NB4 (cell line): Measurements from ENCODE around the gene MBL2.

ENCODE experiments used
- CTCF ChIP-seq: IDR thresholded peaks from one replicate; pipeline ENCODE4 v1.5.1; 2012; ENCODE audit warnings: low read depth, low read length
- MAX ChIP-seq: IDR thresholded peaks from 2 replicates; pipeline ENCODE4 v1.6.1; 2011; ENCODE audit warnings: low read depth, low read length
- POLR2A ChIP-seq: IDR thresholded peaks from 2 replicates; pipeline ENCODE4 v1.6.1; 2011; ENCODE audit warnings: mild to moderate bottlenecking; ENCODE audit not compliant: insufficient read length; ENCODE audit errors: extremely low read depth

- TF ChIP-seq CTCF = no peak
- TF ChIP-seq MAX = no peak
- no peak for TF ChIP-seq POLR2A
Measured at GRCh38 chr10:52774600-52775106, 2.1 kb upstream of the MBL2 start.
